HEK293T (cell line): ENCODE measurements around the gene CBLN3.

Experiments used
- CTCF ChIA-PET: fragments of 350-600 bp; formaldehyde crosslinking; extraction: SDS; loops from one replicate; lab custom pipeline; 2021; ENCODE audit warnings: antibody characterized with exemption, inconsistent platforms; lab: Yijun Ruan, JAX
- POLR2A ChIA-PET: fragments of 350-600 bp; formaldehyde crosslinking; extraction: SDS; loops from one replicate; lab custom pipeline; 2020; ENCODE audit warnings: antibody characterized with exemption, inconsistent platforms; lab: Yijun Ruan, JAX
- DNase-seq: peaks from one replicate; pipeline ENCODE4 v3.0.0; 2012; ENCODE audit warnings: mixed read lengths; ENCODE audit errors: extremely low spot score
- ARNT ChIP-seq: fragments of 450-650 bp; IDR thresholded peaks from 2 replicates; pipeline ENCODE4 v1.6.1; 2017; ENCODE audit warnings: mild to moderate bottlenecking
- BHLHE40 ChIP-seq: fragments of 450-650 bp; IDR thresholded peaks from 2 replicates; pipeline ENCODE4 v1.6.1; 2016; ENCODE audit warnings: mild to moderate bottlenecking, moderate library complexity, borderline replicate concordance
- CTBP1 ChIP-seq: fragments of 450-650 bp; IDR thresholded peaks from 2 replicates; pipeline ENCODE4 v1.6.1; 2016; ENCODE audit warnings: borderline replicate concordance
- ELF4 ChIP-seq: fragments of 450-650 bp; IDR thresholded peaks from 2 replicates; pipeline ENCODE4 v1.6.1; 2017; ENCODE audit warnings: antibody characterized with exemption
- FOXA1 ChIP-seq: fragments of 450-650 bp; IDR thresholded peaks from 2 replicates; pipeline ENCODE4 v1.6.1; 2016; ENCODE audit warnings: mild to moderate bottlenecking
- FOXK2 ChIP-seq: fragments of 450-650 bp; IDR thresholded peaks from 2 replicates; pipeline ENCODE4 v1.6.1; 2016; ENCODE audit warnings: mild to moderate bottlenecking
- FOXM1 ChIP-seq: fragments of 450-650 bp; IDR thresholded peaks from 2 replicates; pipeline ENCODE4 v1.6.1; 2017; ENCODE audit warnings: mild to moderate bottlenecking, borderline replicate concordance
- HDGF ChIP-seq: fragments of 450-650 bp; IDR thresholded peaks from 2 replicates; pipeline ENCODE4 v1.6.1; 2017; ENCODE audit warnings: antibody characterized with exemption, borderline replicate concordance
- L3MBTL2 ChIP-seq: fragments of 450-650 bp; conservative IDR thresholded peaks from 2 replicates; pipeline ENCODE4 v1.6.1; 2016; ENCODE audit warnings: mild to moderate bottlenecking
- LEF1 ChIP-seq: fragments of 450-650 bp; IDR thresholded peaks from 2 replicates; pipeline ENCODE4 v1.6.1; 2017; ENCODE audit warnings: mild to moderate bottlenecking, borderline replicate concordance
- NFRKB ChIP-seq: fragments of 450-650 bp; IDR thresholded peaks from 2 replicates; pipeline ENCODE4 v1.6.1; 2016; ENCODE audit warnings: mild to moderate bottlenecking, moderate library complexity
- PKNOX1 ChIP-seq: fragments of 450-650 bp; IDR thresholded peaks from 2 replicates; pipeline ENCODE4 v1.6.1; 2016
- SP1 ChIP-seq: fragments of 450-650 bp; IDR thresholded peaks from 2 replicates; pipeline ENCODE4 v1.6.1; 2017
- SUZ12 ChIP-seq: fragments of 450-650 bp; IDR thresholded peaks from 2 replicates; pipeline ENCODE4 v1.6.1; 2016; ENCODE audit warnings: mild to moderate bottlenecking
- TARDBP ChIP-seq: fragments of 450-650 bp; IDR thresholded peaks from 2 replicates; pipeline ENCODE4 v1.6.1; 2016
- ZNF384 ChIP-seq: fragments of 450-650 bp; IDR thresholded peaks from 2 replicates; pipeline ENCODE4 v1.6.1; 2016

CBLN3 gene

GRCh38 chr14:24416932-24417619 is 12.4 kb downstream of the CBLN3 start:
- TF ChIP-seq TARDBP = no peak
- TF ChIP-seq HDGF = no peak
- no peak for TF ChIP-seq L3MBTL2
- TF ChIP-seq FOXK2 = no peak
- TF ChIP-seq FOXA1 = no peak
- TF ChIP-seq ZNF384 = no peak
- no peak for TF ChIP-seq LEF1
- TF ChIP-seq PKNOX1 = no peak
- TF ChIP-seq BHLHE40 = no peak
- no peak for TF ChIP-seq ARNT
- no peak for TF ChIP-seq NFRKB
- TF ChIP-seq CTBP1 = no peak
- TF ChIP-seq SUZ12 = no peak
- TF ChIP-seq ELF4 = no peak
- TF ChIP-seq SP1 = no peak
- no peak for DNase-seq
- ChIA-PET CTCF (no interaction called here), POLR2A (interaction anchor here (1.0 kb wide), 1 partner anchor 13 kb away, joined by 3 read pairs; the partner anchor contains the start of gene KHNYN)

GRCh38 chr14:24416254-24416931 is 13.1 kb downstream of the CBLN3 start:
- no peak for DNase-seq
- CTCF ChIA-PET = interaction anchor here (0.6 kb wide), 1 partner anchor 217 kb away, joined by 6 read pairs; no protein-coding TSS in a partner anchor
- TF ChIP-seq ELF4 = no peak
- no peak for TF ChIP-seq FOXM1
- no peak for TF ChIP-seq SUZ12
- no peak for TF ChIP-seq PKNOX1
- TF ChIP-seq ARNT = no peak
- no peak for TF ChIP-seq CTBP1
- no peak for TF ChIP-seq LEF1
- no peak for TF ChIP-seq NFRKB
- TF ChIP-seq L3MBTL2 = no peak
- TF ChIP-seq FOXA1 = no peak
- no peak for TF ChIP-seq BHLHE40
- no peak for TF ChIP-seq TARDBP
- POLR2A ChIA-PET = interaction anchor here (1.0 kb wide), 1 partner anchor 14 kb away, joined by 3 read pairs; the partner anchor contains the start of gene KHNYN

GRCh38 chr14:24415421-24416253 is 13.8 kb downstream of the CBLN3 start:
- no peak for DNase-seq
- TF ChIP-seq ZNF384 = no peak
- no peak for TF ChIP-seq ARNT
- TF ChIP-seq FOXA1 = no peak
- TF ChIP-seq ELF4 = no peak
- no peak for TF ChIP-seq NFRKB
- no peak for TF ChIP-seq FOXM1
- TF ChIP-seq BHLHE40 = no peak
- no peak for TF ChIP-seq L3MBTL2
- TF ChIP-seq FOXK2 = no peak
- ChIA-PET CTCF (interaction anchor here (0.6 kb wide), 1 partner anchor 216 kb away, joined by 6 read pairs; no protein-coding TSS in a partner anchor), POLR2A (interaction anchor here (1.0 kb wide), 1 partner anchor 14 kb away, joined by 3 read pairs; the partner anchor contains the start of gene KHNYN)

GRCh38 chr14:24414732-24415420 is 14.6 kb downstream of the CBLN3 start:
- CTCF ChIA-PET = interaction anchor here (1.0 to 2.1 kb wide), 2 partner anchors 49 to 82 kb away, joined by 4 to 9 read pairs; no protein-coding TSS in a partner anchor
- POLR2A ChIA-PET = interaction anchor here (1.0 kb wide), 1 partner anchor 49 kb away, joined by 3 read pairs; no protein-coding TSS in a partner anchor
- TF ChIP-seq FOXA1 (no peak), SP1 (no peak), BHLHE40 (no peak), ZNF384 (no peak), CTBP1 (no peak), TARDBP (no peak), FOXK2 (no peak), HDGF (no peak), NFRKB (no peak), PKNOX1 (no peak), SUZ12 (no peak), L3MBTL2 (no peak), LEF1 (no peak), ARNT (no peak), FOXM1 (no peak), ELF4 (no peak)

More at GRCh38 chr14:24414732-24415420, 14.6 kb downstream of the CBLN3 start:
- no peak for DNase-seq
